K562 (cell line): Measurements from ENCODE around the gene OR2B2. TPM values are rescaled to one million over a fixed set of nuclear protein-coding genes. Genes with fewer than 3 reads are reported as not detected.
A peak's percentile ranks its signal among the peaks of the same experiment; 100 is the strongest.

Experiments used
- ARID1B ChIP-seq: fragments of 450-650 bp; IDR thresholded peaks from 2 replicates; pipeline ENCODE4 v1.6.1; 2016; ENCODE audit warnings: antibody characterized with exemption, mild to moderate bottlenecking, inconsistent platforms
- HNRNPL ChIP-seq: fragments of 200-400 bp; formaldehyde crosslinking; IDR thresholded peaks from 2 replicates; pipeline ENCODE4 v1.6.1; 2017; ENCODE audit warnings: low read depth, mild to moderate bottlenecking, low read length
- ILF3 ChIP-seq: fragments of 450-650 bp; IDR thresholded peaks from 2 replicates; pipeline ENCODE4 v1.6.1; 2018; ENCODE audit warnings: antibody characterized with exemption, mild to moderate bottlenecking, moderate library complexity, borderline replicate concordance
- JUN ChIP-seq, 2 experiments: sonication (generic) in 1 of 2; formaldehyde crosslinking in 1 of 2; IDR thresholded peaks; 2 replicates each; pipeline versions ENCODE4 v1.6.1 to v1.8.0; 2012 to 2022; ENCODE audit warnings: borderline replicate concordance in 2 of 2, mild to moderate bottlenecking in 2 of 2, improper control_type of control experiment in 1 of 2, low read depth in 1 of 2, low read length in 1 of 2, missing genetic modification reagents in 1 of 2
- KAT7 ChIP-seq: sonication (generic); formaldehyde crosslinking; IDR thresholded peaks from 2 replicates; pipeline ENCODE4 v1.8.0; 2022; ENCODE audit warnings: missing genetic modification reagents, mild to moderate bottlenecking, borderline replicate concordance
- MAFF ChIP-seq: IDR thresholded peaks from 2 replicates; pipeline ENCODE4 v1.6.1; 2012; ENCODE audit warnings: low read length, improper control_type of control experiment
- MBD2 ChIP-seq: sonication (generic); IDR thresholded peaks from 2 replicates; pipeline ENCODE4 v1.6.1; 2016; ENCODE audit warnings: low read depth, borderline replicate concordance
- MTA1 ChIP-seq: fragments of 450-650 bp; IDR thresholded peaks from 2 replicates; pipeline ENCODE4 v1.6.1; 2017; ENCODE audit warnings: borderline replicate concordance
- SMAD2 ChIP-seq: fragments of 150-350 bp; IDR thresholded peaks from 2 replicates; pipeline ENCODE4 v1.6.1; 2014; ENCODE audit warnings: low read depth, mild to moderate bottlenecking, low read length
- STAT5A ChIP-seq: IDR thresholded peaks from 2 replicates; pipeline ENCODE4 v1.6.1; 2012; ENCODE audit warnings: low read length, inconsistent platforms, borderline replicate concordance
- STAT5B ChIP-seq: fragments of 250-450 bp; sonication (Bioruptor Pico); IDR thresholded peaks from 2 replicates; pipeline ENCODE4 v1.8.0; 2021; ENCODE audit warnings: mild to moderate bottlenecking, inconsistent platforms
- SUPT5H ChIP-seq: fragments of 450-650 bp; IDR thresholded peaks from 2 replicates; pipeline ENCODE4 v1.6.1; 2016
- TAF15 ChIP-seq: fragments of 200-400 bp; formaldehyde crosslinking; IDR thresholded peaks from 2 replicates; pipeline ENCODE4 v1.6.1; 2017; ENCODE audit warnings: mild to moderate bottlenecking, low read depth, low read length, moderate library complexity
- ZEB2 ChIP-seq: fragments of 450-650 bp; IDR thresholded peaks from 2 replicates; pipeline ENCODE4 v1.6.1; 2016
- ZKSCAN1 ChIP-seq: fragments of 150-350 bp; IDR thresholded peaks from 2 replicates; pipeline ENCODE4 v1.6.1; 2016; ENCODE audit warnings: low read depth, low read length
- ZNF239 ChIP-seq: fragments of 250-450 bp; sonication (Bioruptor Pico); IDR thresholded peaks from 2 replicates; pipeline ENCODE4 v1.4.0; 2020; ENCODE audit warnings: mild to moderate bottlenecking
- ZNF57 ChIP-seq: fragments of 450-650 bp; formaldehyde crosslinking; IDR thresholded peaks from 2 replicates; pipeline ENCODE4 v1.4.0; 2020; ENCODE audit warnings: mild to moderate bottlenecking, moderate library complexity
- ZNF699 ChIP-seq: fragments of 250-450 bp; sonication (Bioruptor Pico); IDR thresholded peaks from 2 replicates; pipeline ENCODE4 v1.8.0; 2021; ENCODE audit warnings: mild to moderate bottlenecking, moderate library complexity; ENCODE audit not compliant: insufficient replicate concordance
- polyA plus RNA-seq, 8 experiments: library from polyadenylated mRNA; depleted of rRNA in 4 of 8; stranded (reverse) in 5 of 8; unstranded in 3 of 8; fragments of >200 nt; fragmentation: Nextera tagmentation in 2 of 8; fragmentation: Illumina TruSeq in 1 of 8; extraction: Ambion mirVana in 2 of 8; extraction: Trizol in 1 of 8; gene quantifications; 2 replicates each; pipeline versions ENCODE4 v1.2.1 to v1.2.3, GENCODE V29; 2011 to 2014; ENCODE audit warnings: inconsistent platforms in 1 of 8, missing spikeins in 1 of 8
- total RNA-seq, 7 experiments: library from RNA; depleted of rRNA in 6 of 7; stranded (reverse); fragments of >200 nt in 6 of 7; fragmentation: Illumina TruSeq in 2 of 7; extraction: Trizol in 2 of 7; gene quantifications; 2 replicates each; pipeline versions ENCODE4 v1.2.1 to v1.2.3, GENCODE V29; 2011 to 2021; ENCODE audit warnings: low replicate concordance in 1 of 7
- TF ChIP-seq, protein P1 (sequence below): IDR thresholded peaks from 2 replicates; pipeline ENCODE4 v1.6.1; 2014; ENCODE audit warnings: antibody characterized with exemption
- TF ChIP-seq, protein P2 (sequence below): IDR thresholded peaks from 2 replicates; pipeline ENCODE4 v1.6.1; 2011; ENCODE audit not compliant: insufficient read length; ENCODE audit errors: extremely low read depth
- TF ChIP-seq, protein P3 (sequence below): sonication (generic); formaldehyde crosslinking; IDR thresholded peaks from 2 replicates; pipeline ENCODE4 v1.8.0; 2022; ENCODE audit warnings: missing genetic modification reagents, mild to moderate bottlenecking, borderline replicate concordance
- TF ChIP-seq, protein P4 (sequence below): fragments of 250-450 bp; sonication (Bioruptor Pico); IDR thresholded peaks from 2 replicates; pipeline ENCODE4 v1.4.0; 2020; ENCODE audit warnings: borderline replicate concordance
- TF ChIP-seq, protein P5 (sequence below): fragments of 250-450 bp; sonication (Bioruptor Pico); IDR thresholded peaks from 2 replicates; pipeline ENCODE4 v1.8.0; 2021; ENCODE audit warnings: borderline replicate concordance, mild to moderate bottlenecking, moderate library complexity; ENCODE audit not compliant: poor library complexity, severe bottlenecking

OR2B2 gene
- total and polyA plus RNA-seq, 9 of the 15 experiments (the other 6 are each of a cell fraction or from before 2014, with no cell fraction given), result 0.24 TPM; not detected in 8

DNA sequence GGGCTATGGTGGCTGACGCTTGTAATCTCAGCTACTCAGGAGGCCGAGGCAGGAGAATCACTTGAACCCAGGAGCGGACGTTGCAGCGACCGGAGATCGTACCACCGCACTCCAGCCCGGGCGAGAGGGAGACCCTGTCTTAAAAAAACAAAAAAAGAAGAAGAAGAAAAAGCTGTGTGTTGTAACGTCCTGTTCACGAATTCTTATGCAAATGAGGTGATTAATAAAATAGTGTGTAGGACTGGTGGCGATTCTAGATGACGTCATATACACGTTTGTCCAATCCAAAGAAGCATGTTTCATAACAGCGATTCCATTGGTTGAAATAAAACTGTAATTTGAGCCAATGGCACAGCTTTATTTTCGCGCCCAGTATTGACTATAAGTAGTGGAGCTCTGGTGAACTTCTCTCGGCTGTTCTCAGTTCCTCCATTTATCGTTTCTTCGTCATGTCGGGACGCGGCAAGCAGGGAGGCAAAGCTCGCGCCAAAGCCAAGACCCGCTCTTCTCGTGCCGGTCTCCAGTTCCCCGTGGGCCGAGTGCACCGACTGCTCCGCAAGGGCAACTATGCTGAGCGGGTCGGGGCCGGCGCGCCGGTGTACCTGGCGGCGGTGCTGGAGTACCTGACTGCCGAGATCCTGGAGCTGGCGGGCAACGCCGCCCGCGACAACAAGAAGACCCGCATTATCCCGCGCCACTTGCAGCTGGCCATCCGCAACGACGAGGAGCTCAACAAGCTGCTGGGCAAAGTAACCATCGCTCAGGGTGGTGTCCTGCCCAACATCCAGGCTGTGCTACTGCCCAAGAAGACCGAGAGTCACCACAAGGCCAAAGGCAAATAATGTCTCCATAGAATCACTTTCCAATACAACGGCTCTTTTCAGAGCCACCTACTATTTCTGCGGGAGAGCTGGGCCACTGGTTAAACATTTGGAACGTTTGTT, 47.0 kb downstream of the OR2B2 start (continued):
- no peak for TF ChIP-seq ZNF57
- 0 out of 2 replicates have a peak, but pooled peaks have one; percentile 54 for TF ChIP-seq ZKSCAN1
- no peak for TF ChIP-seq ARID1B
- TF ChIP-seq KAT7, result 0 out of 2 replicates have a peak, but pooled peaks have one; percentile 70
- TF ChIP-seq ZNF699 (CRISPR knock-in tag), result no peak
- no peak for TF ChIP-seq MAFF
- TF ChIP-seq, protein P1, sequence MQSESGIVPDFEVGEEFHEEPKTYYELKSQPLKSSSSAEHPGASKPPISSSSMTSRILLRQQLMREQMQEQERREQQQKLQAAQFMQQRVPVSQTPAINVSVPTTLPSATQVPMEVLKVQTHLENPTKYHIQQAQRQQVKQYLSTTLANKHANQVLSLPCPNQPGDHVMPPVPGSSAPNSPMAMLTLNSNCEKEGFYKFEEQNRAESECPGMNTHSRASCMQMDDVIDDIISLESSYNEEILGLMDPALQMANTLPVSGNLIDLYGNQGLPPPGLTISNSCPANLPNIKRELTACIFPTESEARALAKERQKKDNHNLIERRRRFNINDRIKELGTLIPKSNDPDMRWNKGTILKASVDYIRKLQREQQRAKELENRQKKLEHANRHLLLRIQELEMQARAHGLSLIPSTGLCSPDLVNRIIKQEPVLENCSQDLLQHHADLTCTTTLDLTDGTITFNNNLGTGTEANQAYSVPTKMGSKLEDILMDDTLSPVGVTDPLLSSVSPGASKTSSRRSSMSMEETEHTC, result no peak
- TF ChIP-seq ZEB2, result no peak
- TF ChIP-seq, protein P2, sequence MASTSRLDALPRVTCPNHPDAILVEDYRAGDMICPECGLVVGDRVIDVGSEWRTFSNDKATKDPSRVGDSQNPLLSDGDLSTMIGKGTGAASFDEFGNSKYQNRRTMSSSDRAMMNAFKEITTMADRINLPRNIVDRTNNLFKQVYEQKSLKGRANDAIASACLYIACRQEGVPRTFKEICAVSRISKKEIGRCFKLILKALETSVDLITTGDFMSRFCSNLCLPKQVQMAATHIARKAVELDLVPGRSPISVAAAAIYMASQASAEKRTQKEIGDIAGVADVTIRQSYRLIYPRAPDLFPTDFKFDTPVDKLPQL, result peak; percentile 91
- TF ChIP-seq, protein P3, sequence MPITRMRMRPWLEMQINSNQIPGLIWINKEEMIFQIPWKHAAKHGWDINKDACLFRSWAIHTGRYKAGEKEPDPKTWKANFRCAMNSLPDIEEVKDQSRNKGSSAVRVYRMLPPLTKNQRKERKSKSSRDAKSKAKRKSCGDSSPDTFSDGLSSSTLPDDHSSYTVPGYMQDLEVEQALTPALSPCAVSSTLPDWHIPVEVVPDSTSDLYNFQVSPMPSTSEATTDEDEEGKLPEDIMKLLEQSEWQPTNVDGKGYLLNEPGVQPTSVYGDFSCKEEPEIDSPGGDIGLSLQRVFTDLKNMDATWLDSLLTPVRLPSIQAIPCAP (CRISPR knock-in tag), result no peak
- TF ChIP-seq JUN (IDR thresholded peaks at IDR 0.05; ENCODE audit: borderline replicate concordance, low read depth, low read length), result peak; percentile 89; the same call in 1 of the 2 replicates
- TF ChIP-seq JUN (CRISPR knock-in tag; IDR thresholded peaks at IDR 0.05; ENCODE audit: borderline replicate concordance), result no peak
- TF ChIP-seq ZNF239 (CRISPR knock-in tag), result no peak
- TF ChIP-seq HNRNPL, result no peak
- TF ChIP-seq MTA1, result peak; percentile 93
- no peak for TF ChIP-seq SMAD2
- TF ChIP-seq TAF15, result no peak
- TF ChIP-seq, protein P4, sequence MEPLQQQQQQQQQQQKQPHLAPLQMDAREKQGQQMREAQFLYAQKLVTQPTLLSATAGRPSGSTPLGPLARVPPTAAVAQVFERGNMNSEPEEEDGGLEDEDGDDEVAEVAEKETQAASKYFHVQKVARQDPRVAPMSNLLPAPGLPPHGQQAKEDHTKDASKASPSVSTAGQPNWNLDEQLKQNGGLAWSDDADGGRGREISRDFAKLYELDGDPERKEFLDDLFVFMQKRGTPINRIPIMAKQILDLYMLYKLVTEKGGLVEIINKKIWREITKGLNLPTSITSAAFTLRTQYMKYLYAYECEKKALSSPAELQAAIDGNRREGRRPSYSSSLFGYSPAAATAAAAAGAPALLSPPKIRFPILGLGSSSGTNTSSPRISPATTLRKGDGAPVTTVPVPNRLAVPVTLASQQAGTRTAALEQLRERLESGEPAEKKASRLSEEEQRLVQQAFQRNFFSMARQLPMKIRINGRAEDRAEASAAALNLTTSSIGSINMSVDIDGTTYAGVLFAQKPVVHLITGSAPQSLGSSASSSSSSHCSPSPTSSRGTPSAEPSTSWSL (CRISPR knock-in tag), result no peak
- no peak for TF ChIP-seq STAT5B (CRISPR knock-in tag)
- no peak for TF ChIP-seq STAT5A
- peak; percentile 75 for TF ChIP-seq SUPT5H
- no peak; the same call in 1 of the 2 replicates for TF ChIP-seq ILF3
- TF ChIP-seq, protein P5, sequence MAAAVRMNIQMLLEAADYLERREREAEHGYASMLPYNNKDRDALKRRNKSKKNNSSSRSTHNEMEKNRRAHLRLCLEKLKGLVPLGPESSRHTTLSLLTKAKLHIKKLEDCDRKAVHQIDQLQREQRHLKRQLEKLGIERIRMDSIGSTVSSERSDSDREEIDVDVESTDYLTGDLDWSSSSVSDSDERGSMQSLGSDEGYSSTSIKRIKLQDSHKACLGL (CRISPR knock-in tag), result no peak
- TF ChIP-seq MBD2, result peak; percentile 48; the same call in 1 of the 2 replicates
